ENCODE results near the gene GPD1. TPM values are rescaled to one million over a fixed set of nuclear protein-coding genes. Genes with fewer than 3 reads are reported as not detected.
A peak's percentile ranks its signal among the peaks of the same experiment; 100 is the strongest.

Gene GPD1
- total and polyA plus RNA-seq, 9 of the 15 experiments (the other 6 are each of a cell fraction or from before 2014, with no cell fraction given), result 0.13 to 1.00 (median 0.55) TPM

DNA sequence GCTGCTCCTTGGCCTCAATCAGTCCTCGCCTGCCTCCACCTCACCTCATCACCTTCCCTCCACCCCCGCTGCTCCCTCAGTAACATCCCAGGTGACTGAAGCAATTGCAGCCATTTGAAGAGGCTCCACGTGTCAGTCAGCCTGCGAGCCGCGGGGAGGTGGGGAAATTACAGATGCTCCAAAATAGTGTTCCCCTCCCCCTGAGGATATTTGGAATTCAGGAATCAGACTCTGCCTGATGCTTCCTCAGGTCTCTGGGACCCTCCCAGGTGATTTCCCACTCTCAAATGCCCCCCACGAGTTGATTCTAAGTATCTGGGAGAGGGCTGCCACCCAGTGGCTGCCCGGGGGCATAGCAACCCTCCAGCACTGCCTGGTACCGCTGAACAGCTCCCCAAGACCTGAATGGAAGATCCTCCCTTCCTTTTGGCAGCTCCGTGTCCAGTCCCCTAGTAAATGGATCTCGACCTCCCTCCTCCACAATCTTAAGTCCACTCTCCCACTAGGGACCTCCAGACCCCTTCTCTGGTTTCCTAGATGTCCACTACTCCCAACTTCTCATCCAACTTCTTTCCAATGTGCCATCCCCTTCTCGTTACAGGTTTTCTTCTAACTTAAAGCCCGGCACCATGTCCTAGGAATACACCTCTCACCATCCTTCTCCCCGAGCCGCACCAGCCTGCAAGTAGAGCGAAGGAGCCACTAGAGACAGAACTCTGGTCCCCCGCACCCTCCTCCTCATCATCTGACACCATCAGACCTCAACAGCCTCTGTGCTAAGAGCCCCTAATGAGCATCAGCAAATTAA is 47.8 kb upstream of the GPD1 start (continued):
- TF ChIP-seq MEIS2 (IDR thresholded peaks at IDR 0.05; ENCODE audit: partially characterized antibody) (no peak), SRSF1 (IDR thresholded peaks at IDR 0.05; ENCODE audit: low read depth, low read length) (no peak), MXI1 (IDR thresholded peaks at IDR 0.05; ENCODE audit: low read depth, low read length) (0 out of 2 replicates have a peak, but pooled peaks have one; percentile 10), ZNF282 (CRISPR knock-in tag; IDR thresholded peaks at IDR 0.05) (no peak), HSF4 (CRISPR knock-in tag; IDR thresholded peaks at IDR 0.05; ENCODE audit: borderline replicate concordance) (no peak), HDAC8 (tag; IDR thresholded peaks at IDR 0.05) (no peak), RFX5 (IDR thresholded peaks at IDR 0.05; ENCODE audit: low read depth, low read length) (no peak), CREBBP (IDR thresholded peaks at IDR 0.05; ENCODE audit: low read depth, low read length) (no peak), TRIM28 (IDR thresholded peaks at IDR 0.05) (no peak), STAG1 (CRISPR knock-in tag; IDR thresholded peaks at IDR 0.05; ENCODE audit: borderline replicate concordance) (peak; percentile 35; the same call in 1 of the 2 replicates), NFATC3 (IDR thresholded peaks at IDR 0.05) (no peak), RB1 (IDR thresholded peaks at IDR 0.05; ENCODE audit: low read depth) (peak; percentile 57; the same call in 1 of the 2 replicates), KHSRP (IDR thresholded peaks at IDR 0.05) (no peak), ETV6 (IDR thresholded peaks at IDR 0.05; ENCODE audit: borderline replicate concordance in 1 of 2, low read depth in 2 of 2, low read length in 1 of 2) (no peak), ETV6 (CRISPR knock-in tag; IDR thresholded peaks at IDR 0.05; ENCODE audit: borderline replicate concordance) (no peak), HNRNPUL1 (IDR thresholded peaks at IDR 0.05; ENCODE audit: low read length) (no peak), CTBP1 (IDR thresholded peaks at IDR 0.05; ENCODE audit: borderline replicate concordance) (peak; percentile 53; the same call in 1 of the 2 replicates), ESRRB (CRISPR knock-in tag; IDR thresholded peaks at IDR 0.05; ENCODE audit: borderline replicate concordance) (no peak), SIN3A (IDR thresholded peaks at IDR 0.05; ENCODE audit: borderline replicate concordance in 2 of 2, control insufficient read depth in 1 of 2, low read depth in 2 of 2, low read length in 2 of 2) (no peak; a peak in 1 of 4 replicates), PHTF2 (CRISPR knock-in tag; IDR thresholded peaks at IDR 0.05) (no peak), MCM7 (IDR thresholded peaks at IDR 0.05) (no peak), NFIX (CRISPR knock-in tag; IDR thresholded peaks at IDR 0.05; ENCODE audit: low read depth) (no peak), TEAD1 (CRISPR knock-in tag; IDR thresholded peaks at IDR 0.05) (0 out of 4 replicates have a peak, but pooled peaks of 1 of the 2 experiments have one; percentile 30), ZNF780A (CRISPR knock-in tag; IDR thresholded peaks at IDR 0.05) (no peak), GABPB2 (CRISPR knock-in tag; conservative IDR thresholded peaks at IDR 0.05) (no peak)
- TF ChIP-seq, protein P1, sequence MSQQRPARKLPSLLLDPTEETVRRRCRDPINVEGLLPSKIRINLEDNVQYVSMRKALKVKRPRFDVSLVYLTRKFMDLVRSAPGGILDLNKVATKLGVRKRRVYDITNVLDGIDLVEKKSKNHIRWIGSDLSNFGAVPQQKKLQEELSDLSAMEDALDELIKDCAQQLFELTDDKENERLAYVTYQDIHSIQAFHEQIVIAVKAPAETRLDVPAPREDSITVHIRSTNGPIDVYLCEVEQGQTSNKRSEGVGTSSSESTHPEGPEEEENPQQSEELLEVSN (IDR thresholded peaks at IDR 0.05; ENCODE audit: borderline replicate concordance in 1 of 2, extremely low read depth in 1 of 2, insufficient read depth in 1 of 2, insufficient read length in 1 of 2, low read depth in 1 of 2, low read length in 1 of 2, poor library complexity in 1 of 2, severe bottlenecking in 1 of 2), result peak; percentile 40 to 78
- TF ChIP-seq, protein P2, sequence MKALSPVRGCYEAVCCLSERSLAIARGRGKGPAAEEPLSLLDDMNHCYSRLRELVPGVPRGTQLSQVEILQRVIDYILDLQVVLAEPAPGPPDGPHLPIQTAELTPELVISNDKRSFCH (CRISPR knock-in tag; IDR thresholded peaks at IDR 0.05), result no peak
- TF ChIP-seq, protein P2 (tag; IDR thresholded peaks at IDR 0.05), result no peak
